Vagina (tissue), 2 donors: Measurements from ENCODE around the gene RCL1. TPM values are rescaled to one million over a fixed set of nuclear protein-coding genes. Genes with fewer than 3 reads are reported as not detected.

Experiments used
- DNase-seq, 2 donors: peaks; one replicate each; pipeline ENCODE4 v3.0.0-alpha.2; 2017; ENCODE audit errors: extremely low spot score in 2 of 2
- H3K27ac ChIP-seq: fragments of 200-600 bp; sonication (generic); one replicate; pipeline ENCODE4 v1.5.1; 2019
- H3K27me3 ChIP-seq: fragments of 200-600 bp; sonication (generic); one replicate; pipeline ENCODE4 v1.5.1; 2019
- H3K36me3 ChIP-seq, 2 donors: fragments of 200-600 bp; sonication (generic); one replicate each; pipeline ENCODE4 v1.5.1; 2017 to 2019
- H3K4me1 ChIP-seq: fragments of 200-600 bp; sonication (generic); one replicate; pipeline ENCODE4 v1.5.1; 2019
- H3K4me3 ChIP-seq, 2 donors: fragments of 200-600 bp; sonication (generic); 1 replicate in 1 of 2; 2 replicates in 1 of 2; pipeline ENCODE4 v1.5.1; 2016 to 2019
- H3K9me3 ChIP-seq: fragments of 200-600 bp; sonication (generic); one replicate; pipeline ENCODE4 v1.5.1; 2019
- CTCF ChIP-seq, 3 experiments: fragments of 450-650 bp in 2 of 3; fragments of 200-600 bp in 1 of 3; sonication (generic) in 1 of 3; IDR thresholded peaks; one replicate each; pipeline ENCODE4 v1.5.1; 2017 to 2019; ENCODE audit warnings: antibody characterized with exemption in 3 of 3, mild to moderate bottlenecking in 2 of 3, moderate library complexity in 2 of 3
- POLR2A ChIP-seq, 2 donors: fragments of 450-650 bp; IDR thresholded peaks; one replicate each; pipeline ENCODE4 v1.6.1; 2017; ENCODE audit warnings: antibody characterized with exemption in 2 of 2, mild to moderate bottlenecking in 2 of 2, moderate library complexity in 2 of 2
- POLR2AphosphoS5 ChIP-seq, 2 donors: sonication (generic); formaldehyde crosslinking; IDR thresholded peaks; one replicate each; pipeline ENCODE4 v1.9.0; 2017; ENCODE audit warnings: antibody characterized with exemption in 2 of 2, mild to moderate bottlenecking in 2 of 2, low read depth in 1 of 2; ENCODE audit not compliant: insufficient read depth in 1 of 2
- intact Hi-C: fragments of 100-400 bp; cut with DNase I; formaldehyde crosslinking; loops from one replicate; pipeline ENCODE4 v1.15.1; 2023
- total RNA-seq: library from RNA; depleted of rRNA; stranded (reverse); fragments of >200 nt; gene quantifications from one replicate; pipeline ENCODE4 v1.2.3, GENCODE V29; 2016

RCL1 gene
- total RNA-seq, 1 donor from 2014 or later: 24.8 TPM

DNA sequence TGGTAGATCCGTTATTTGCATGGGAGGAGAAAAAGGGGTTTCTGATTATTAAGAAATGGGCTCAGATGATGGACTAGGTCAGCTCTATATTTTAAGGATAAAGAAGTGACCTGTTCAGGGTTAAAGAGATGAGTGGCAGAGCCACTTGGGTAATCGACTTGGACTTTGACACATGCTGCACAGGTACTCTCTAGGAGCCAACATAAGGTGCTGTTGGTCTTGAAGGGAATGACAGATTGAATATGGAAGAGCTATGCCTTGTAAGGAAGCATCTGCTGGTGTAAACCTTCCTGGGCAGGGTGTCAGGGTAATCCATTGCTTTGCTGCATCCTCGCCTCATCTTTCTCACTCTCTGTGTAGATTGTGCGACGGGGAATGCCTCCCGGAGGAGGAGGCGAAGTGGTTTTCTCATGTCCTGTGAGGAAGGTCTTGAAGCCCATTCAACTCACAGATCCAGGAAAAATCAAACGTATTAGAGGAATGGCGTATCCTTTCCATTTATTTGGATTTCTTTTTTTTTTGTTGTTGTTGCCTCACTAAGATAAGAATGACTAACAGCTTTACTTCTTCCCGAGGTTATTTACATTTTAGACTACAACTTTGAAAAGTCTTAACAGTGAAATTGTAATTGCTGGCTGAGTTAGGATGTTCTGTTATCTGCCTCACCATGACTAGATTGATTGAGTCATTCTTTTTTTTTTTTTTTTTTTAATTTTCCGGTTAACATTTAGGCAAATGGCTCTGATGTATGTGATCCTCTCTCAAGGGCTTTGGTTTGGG, 41.2 kb downstream of the RCL1 start:
- Histone ChIP-seq H3K36me3 (no peaks in the 10 kb centered on the region), H3K27me3 (no peaks in the 10 kb centered on the region), H3K9me3 (no peaks in the 10 kb centered on the region), H3K4me3 (no peak overlapping the region), H3K4me1 (no peaks in the 10 kb centered on the region), H3K27ac (no peak overlapping the region)
- intact Hi-C loops: no loop called here
- no peak for TF ChIP-seq POLR2A (IDR thresholded peaks at IDR 0.05)
- TF ChIP-seq POLR2AphosphoS5 (IDR thresholded peaks at IDR 0.05; ENCODE audit: insufficient read depth in 1 of 2, low read depth in 1 of 2): no peak
- no peak for TF ChIP-seq CTCF (IDR thresholded peaks at IDR 0.05)
- DNase-seq: no peak

GRCh38 chr9:4836676-4837075, 43.9 kb downstream of the RCL1 start:
- no peaks in the 10 kb centered on the region for H3K27me3 ChIP-seq
- intact Hi-C loops: no loop called here
- peaks cover 0 to 8% of the 10 kb centered on the region in 2 donors for H3K36me3 ChIP-seq
- no peaks in the 10 kb centered on the region for H3K4me1 ChIP-seq
- H3K4me3 ChIP-seq: no peak overlapping the region
- no peak overlapping the region for H3K27ac ChIP-seq
- no peak for DNase-seq
- H3K9me3 ChIP-seq: no peaks in the 10 kb centered on the region
- TF ChIP-seq POLR2AphosphoS5 (IDR thresholded peaks at IDR 0.05; ENCODE audit: insufficient read depth in 1 of 2, low read depth in 1 of 2): no peak
- TF ChIP-seq POLR2A (IDR thresholded peaks at IDR 0.05): no peak
- TF ChIP-seq CTCF (IDR thresholded peaks at IDR 0.05): no peak

DNA sequence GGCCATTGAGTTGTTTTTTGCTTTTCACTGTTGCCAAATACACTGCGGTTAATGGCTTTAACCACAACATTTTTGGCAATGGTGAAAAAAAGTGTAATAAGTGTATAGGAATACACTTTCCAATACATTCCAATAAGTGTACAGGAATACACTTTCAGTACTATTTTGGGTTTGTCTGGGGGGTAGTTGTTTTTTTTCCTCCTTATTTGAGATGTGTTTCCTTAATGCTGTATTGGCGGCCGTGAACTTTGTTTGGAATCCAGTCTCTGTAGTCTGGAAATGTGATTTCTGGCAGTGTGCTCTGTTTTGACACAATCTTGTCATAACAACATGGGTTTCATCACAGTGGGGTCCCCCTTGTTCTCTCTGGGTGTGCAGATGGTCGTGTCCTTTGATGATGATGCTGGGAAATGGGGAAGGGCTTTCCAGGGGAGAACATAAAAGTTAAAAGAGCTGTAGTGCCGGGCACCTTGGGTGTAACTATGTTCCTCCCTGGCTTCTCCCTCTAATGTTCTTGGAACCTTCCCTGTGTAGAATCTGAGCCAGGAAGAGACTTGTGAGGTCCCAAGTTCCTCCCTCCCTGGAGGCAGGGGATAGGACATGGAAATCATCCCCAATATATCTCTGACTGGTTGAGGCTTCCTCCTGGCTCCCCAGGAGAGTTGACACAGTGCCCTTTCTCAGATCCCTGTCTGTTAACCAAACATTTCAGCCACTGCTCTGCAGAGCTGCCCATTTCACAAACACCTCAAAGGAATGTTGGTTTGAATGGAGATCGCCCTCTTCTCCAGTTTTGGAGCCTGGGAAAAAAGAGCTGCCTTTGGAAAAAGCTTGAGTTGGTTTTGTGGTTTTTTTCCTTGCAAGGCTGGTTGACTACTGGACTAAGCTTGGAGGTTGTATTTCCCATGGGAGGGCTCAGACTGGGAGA, 44.8 kb downstream of the RCL1 start:
- TF ChIP-seq CTCF (IDR thresholded peaks at IDR 0.05): no peak
- no peak for TF ChIP-seq POLR2A (IDR thresholded peaks at IDR 0.05)
- no peak for TF ChIP-seq POLR2AphosphoS5 (IDR thresholded peaks at IDR 0.05; ENCODE audit: insufficient read depth in 1 of 2, low read depth in 1 of 2)
- Histone ChIP-seq H3K27ac (no peak overlapping the region), H3K4me1 (no peaks in the 10 kb centered on the region), H3K27me3 (no peaks in the 10 kb centered on the region), H3K9me3 (no peaks in the 10 kb centered on the region), H3K4me3 (no peak overlapping the region), H3K36me3 (peaks cover 0 to 8% of the 10 kb centered on the region in 2 donors)
- DNase-seq: no peak
- intact Hi-C loops: no loop called here

DNA sequence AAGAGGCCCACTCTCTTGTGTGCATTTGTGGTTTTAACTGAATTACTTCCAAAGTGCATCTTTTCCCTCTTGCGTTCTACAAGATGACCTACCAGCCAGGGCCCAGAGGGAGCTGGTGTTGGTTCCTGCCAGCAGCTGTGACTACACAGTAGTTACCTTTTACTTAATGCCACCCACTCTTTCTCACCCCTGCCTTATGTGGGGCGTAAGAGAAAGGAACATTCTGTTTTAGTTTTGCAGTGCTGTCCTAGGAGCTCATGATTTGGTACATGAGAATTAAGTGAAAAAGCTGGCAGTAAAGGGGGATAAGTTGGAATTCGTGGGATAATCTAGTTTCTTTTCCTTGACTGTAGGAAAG, 45.4 kb downstream of the RCL1 start:
- Histone ChIP-seq H3K36me3 (peaks cover 0 to 8% of the 10 kb centered on the region in 2 donors), H3K27ac (no peak overlapping the region)
- DNase-seq: no peak

More for the DNA sequence above, 45.4 kb downstream of the RCL1 start:
- no peak for TF ChIP-seq CTCF (IDR thresholded peaks at IDR 0.05)
- TF ChIP-seq POLR2AphosphoS5 (IDR thresholded peaks at IDR 0.05; ENCODE audit: insufficient read depth in 1 of 2, low read depth in 1 of 2): no peak
- TF ChIP-seq POLR2A (IDR thresholded peaks at IDR 0.05): no peak
- Histone ChIP-seq H3K9me3 (no peaks in the 10 kb centered on the region), H3K4me1 (no peaks in the 10 kb centered on the region), H3K4me3 (no peak overlapping the region), H3K27me3 (no peaks in the 10 kb centered on the region)
- intact Hi-C loops: no loop called here
